SK-N-MC (cell line): ENCODE data around the gene SPNS3.

Experiments
- EZH2 ChIP-seq: fragments of 200-600 bp; sonication (generic); IDR thresholded peaks from one replicate; pipeline ENCODE4 v1.6.1; 2017; ENCODE audit warnings: antibody characterized with exemption
- POLR2AphosphoS5 ChIP-seq: IDR thresholded peaks from 2 replicates; pipeline ENCODE4 v1.6.1; 2012; ENCODE audit warnings: mild to moderate bottlenecking, low read depth, low read length, borderline replicate concordance

GRCh38 chr17:4446326-4447071 is 12.8 kb downstream of the SPNS3 start:
- TF ChIP-seq POLR2AphosphoS5: no peak
- no peak for TF ChIP-seq EZH2
